GM21528 (cell line): ENCODE measurements around the gene RDH12.
"Not testable (repeated sequence)": the region's sequence is repeated elsewhere in the genome, so short reads cannot be mapped to it uniquely, and the experiment has no call there.

ENCODE experiments used
- ATAC-seq: cut with Tn5 transposase; IDR thresholded peaks from one replicate; pipeline ENCODE4 v1.9.1; 2021; ENCODE audit warnings: mild to moderate bottlenecking, moderate library complexity; ENCODE audit not compliant: unreplicated experiment, low FRiP score

Gene RDH12

DNA sequence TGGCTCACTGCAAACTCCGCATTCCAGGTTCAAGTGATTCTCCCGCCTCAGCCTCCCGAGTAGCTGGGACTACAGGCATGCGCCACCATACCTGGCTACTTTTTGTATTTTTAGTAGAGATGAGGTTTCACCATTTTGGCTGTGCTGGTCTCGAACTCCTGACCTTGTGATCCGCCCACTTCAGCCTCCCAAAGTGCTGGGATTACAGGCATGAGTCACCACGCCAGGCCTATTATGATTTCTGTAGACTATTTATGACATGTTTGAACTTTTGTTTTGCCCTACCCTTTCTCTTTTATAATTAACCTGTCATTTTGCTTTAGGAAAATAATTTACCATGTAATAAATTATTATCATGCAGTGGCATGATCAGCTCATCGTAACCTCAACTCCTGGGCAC is at the start of gene RDH12:
RDH12 (plus strand) TSS at position 395 of the 400 bp plus-strand sequence. CDS start 20,757 bp downstream, outside the sequence.
- not testable (repeated sequence) for ATAC-seq

DNA sequence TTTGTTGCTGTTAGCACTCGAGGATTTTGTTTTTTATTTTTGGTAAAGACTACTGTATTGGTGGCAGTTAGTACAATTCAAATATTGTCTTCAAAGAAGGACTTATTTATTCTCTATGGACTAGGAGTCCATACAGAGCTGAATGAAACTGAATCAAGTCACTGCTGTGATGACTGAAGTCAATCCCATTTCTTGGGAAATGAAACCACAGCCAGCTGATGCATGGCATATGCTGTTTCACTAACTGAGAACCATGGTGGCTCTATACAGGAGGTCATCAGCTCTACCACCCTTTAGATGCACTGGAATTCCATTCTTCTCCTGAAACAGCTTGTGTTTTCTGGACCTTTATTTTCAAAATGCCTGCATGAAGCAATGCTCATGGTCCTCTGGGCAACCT is 49.5 kb upstream of the RDH12 start:
- no peak for ATAC-seq

DNA sequence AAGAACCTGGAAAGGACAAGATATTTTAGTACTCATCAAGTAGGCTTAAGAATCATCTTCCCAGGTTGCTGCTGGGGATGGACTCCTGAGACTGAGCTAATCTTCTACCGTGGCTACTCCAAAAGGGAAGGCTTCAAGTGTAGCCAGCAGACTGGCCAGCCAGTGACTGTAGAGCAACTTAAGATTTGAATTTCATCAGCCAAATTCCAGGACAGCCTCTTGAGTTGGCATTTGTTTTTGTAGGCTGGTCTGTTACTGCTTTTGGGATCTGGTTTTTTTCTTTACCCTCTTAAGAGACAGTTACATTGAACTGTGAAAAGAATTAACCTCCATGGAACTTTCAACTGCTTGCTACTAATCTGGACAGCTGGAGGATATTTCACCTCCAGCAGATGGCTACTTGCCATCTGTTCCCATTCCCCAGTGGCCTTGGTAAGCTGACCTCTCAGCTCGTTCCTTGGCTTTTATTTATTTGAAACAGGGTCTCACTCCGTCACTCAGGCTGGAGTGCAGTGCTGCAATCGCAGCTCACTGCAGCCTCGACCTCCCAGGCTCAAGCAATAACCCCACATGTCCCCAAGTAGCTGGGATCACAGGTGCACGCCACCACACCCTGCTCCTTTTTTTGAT is 47.9 kb upstream of the RDH12 start:
- no peak for ATAC-seq

GRCh38 chr14:67663633-67664032 is 38.1 kb upstream of the RDH12 start:
- ATAC-seq, result no peak

DNA sequence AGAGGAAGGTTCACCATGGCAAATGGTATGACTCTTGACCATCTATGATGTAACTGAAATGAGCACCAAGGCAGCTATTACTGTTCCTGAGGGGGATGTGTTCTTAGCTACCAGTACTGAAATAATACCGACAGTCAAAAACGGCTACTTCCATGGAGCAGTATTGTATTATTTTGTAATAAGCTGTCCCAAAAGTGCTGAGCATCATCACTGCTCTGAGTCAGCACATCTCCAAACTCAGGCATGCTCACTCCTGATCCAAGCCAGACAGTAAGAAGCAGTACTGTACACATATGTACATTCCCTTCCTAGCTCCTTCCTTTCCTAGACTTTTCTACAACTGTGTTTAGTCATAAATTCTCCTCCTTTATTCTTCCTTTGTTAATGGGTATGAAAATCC is 35.8 kb upstream of the RDH12 start:
- ATAC-seq, result no peak

DNA sequence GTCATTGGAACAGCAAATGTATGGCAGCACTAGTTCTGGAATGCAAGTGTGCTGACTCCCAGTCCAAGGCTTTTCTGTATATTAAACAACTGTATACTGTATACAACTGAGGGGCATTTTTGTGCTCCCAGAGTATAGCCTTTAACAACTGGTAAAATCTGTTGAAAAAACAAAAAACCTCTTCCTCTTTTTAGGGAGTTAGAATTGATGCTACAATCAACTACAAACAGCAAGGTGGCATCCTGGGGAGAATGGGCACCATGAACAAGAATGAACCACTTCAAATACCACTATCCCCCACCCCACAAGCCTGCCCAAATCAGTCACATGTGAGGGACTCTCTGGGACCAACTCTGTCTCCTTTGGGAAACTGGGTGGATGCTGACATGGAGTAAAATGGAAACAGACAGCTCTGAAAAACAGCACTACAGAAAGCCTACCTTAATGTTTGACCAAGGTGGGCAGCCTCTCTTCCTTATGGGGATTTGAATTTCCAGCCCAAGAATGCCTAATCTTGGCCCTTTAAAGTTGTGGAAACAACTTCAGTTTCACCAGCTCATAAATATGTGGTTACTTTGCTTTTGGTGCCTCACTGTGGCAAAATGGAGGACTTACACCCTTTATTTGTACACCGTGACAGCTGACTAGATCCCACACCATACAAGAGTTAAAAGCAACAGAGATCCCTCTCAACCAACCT is 34.8 kb upstream of the RDH12 start:
- ATAC-seq, result no peak

- ATAC-seq, result no peak
Measured at GRCh38 chr14:67668559-67668958, 33.1 kb upstream of the RDH12 start.

DNA sequence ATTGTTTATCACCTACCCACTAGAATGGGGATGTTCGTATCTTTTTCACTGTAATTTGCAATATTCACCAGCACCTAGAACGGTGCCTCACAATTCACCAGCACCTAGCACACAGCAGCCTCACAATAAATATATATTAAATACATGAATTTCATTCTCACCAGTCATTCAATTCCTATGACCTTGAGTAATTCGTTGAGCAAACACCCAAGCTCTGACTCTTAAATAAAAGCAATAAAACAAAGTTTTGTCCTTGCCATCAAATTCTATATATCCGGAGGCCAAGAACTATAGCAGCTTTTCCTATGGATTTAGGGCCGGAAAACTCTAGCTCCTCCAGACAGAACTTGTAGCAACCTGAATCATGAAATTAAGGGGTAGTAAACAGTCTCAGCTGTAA is 28.2 kb upstream of the RDH12 start:
- no peak for ATAC-seq

DNA sequence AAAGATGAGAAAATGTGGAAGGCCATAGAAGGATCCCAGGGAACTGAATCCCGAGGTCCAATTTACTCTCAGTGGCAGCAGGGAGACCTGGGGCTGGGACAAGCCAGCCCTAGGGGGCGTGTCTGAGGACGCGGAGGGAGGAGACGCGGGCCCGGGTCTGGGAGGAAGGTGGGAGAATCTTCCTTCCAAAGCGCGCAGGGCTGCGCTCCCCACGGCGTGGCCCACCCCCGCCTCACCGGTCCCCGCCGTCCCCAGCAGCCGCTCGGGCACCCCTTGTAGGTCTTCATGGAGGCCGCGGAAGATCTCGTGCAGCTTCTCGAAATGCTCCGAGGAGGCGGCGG is 27.6 kb upstream of the RDH12 start:
- ATAC-seq, result peak; percentile 56

GRCh38 chr14:67674480-67675218 is 27.0 kb upstream of the RDH12 start, which contains the start of gene VTI1B:
Gene VTI1B, minus strand, starts transcription at chr14:67674632. Its CDS starts 143 bp downstream, at chr14:67674489.
- peak; percentile 86 for ATAC-seq

- no peak for ATAC-seq
Measured at GRCh38 chr14:67675219-67675582, 26.5 kb upstream of the RDH12 start.

DNA sequence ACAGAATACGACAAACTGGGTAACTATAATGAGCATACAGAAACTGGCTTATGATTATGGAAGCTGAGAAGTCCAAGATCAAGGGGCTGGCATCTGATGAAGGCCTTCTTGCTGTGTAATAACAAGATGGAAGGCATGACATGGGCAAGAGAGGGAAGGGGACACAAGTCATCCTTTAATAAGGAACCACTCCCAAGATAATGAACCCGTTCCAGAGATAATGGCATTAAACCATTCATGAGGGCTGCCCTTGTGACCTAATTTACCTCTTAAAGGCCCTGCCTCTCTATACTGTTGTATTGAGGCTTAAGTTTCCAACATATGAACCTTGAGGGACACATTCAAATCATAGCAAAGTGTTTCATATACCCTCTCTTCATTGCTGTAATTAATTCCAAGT is 22.7 kb upstream of the RDH12 start:
- ATAC-seq, result no peak

- peak; percentile 89 for ATAC-seq
Measured at GRCh38 chr14:67680121-67680602, 21.5 kb upstream of the RDH12 start.

- ATAC-seq, result no peak
Measured at GRCh38 chr14:67680941-67681340, 20.7 kb upstream of the RDH12 start.

DNA sequence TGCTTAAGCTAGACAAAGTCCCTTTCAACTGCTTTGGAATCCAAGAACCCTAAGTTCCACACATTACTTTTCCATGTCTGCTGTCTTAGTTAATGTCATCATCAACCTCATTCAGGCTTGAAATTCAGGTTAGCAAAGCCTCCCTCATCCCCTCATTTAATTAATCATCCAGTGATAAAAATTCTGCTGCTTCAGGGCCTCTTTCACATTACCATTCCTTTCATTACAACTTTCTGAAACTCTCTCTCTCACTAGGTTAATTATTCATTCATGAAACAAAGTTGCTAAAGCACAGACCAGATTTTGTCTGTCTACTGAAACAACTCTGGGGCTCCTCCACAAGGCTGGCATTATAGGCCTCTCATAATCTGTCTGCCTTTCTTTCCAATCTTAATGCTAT is 17.8 kb upstream of the RDH12 start:
- ATAC-seq, result no peak

- ATAC-seq, result no peak
Measured at GRCh38 chr14:67690011-67690410, 11.7 kb upstream of the RDH12 start.

- peak; percentile 86 for ATAC-seq
Measured at GRCh38 chr14:67694791-67695393, 6.8 kb upstream of the RDH12 start.

DNA sequence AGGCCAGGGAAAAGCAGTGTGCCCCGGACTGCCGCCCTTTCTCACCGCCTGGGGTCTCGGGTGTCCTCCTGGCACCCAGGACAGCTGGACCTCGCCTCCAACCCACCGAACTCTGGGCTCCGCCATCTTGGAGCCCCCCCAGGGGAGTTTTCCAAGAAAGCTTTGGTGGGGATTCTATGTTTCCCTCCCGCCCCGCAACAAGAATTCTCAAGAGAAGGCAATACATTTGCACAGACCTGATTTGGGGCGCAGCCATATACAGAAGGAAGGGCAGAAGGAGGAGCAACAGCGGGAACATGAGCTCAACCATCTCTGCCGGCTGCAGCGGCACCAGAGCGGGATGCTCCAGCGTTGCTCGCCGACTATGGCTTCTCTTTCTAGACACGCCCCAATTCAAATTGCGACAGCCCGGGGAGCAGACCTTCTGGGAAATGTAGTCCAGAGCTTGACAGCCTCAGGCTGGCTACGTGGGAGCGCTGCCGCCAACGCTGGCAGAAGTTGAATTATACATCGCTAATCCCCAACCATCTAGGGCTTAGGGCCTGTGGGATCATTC is 6.2 kb upstream of the RDH12 start, which contains the start of gene RDH11:
RDH11 (minus strand) TSS at position 371 of the 556 bp plus-strand sequence; CDS start at position 310, 61 bp downstream.
- ATAC-seq, result peak; percentile 84

DNA sequence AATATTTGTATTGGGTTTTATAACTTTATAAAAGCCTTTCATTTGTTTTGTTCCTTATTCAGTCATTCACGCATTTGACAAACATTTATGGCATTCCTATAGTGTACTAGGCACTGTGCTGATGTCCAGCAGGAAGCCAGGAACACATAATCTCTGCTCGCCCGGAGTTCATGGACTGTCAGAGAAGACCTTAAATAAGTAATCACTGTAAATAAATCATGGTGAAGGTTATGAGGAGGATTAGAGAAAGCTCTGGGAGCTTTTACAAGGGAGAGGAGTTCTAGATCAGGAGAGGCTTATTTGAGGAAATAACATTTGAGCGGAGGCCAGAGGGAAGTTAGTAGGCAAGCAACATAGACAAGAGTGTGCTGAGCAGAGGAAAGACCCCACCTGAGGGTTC is 4.7 kb upstream of the RDH12 start:
- ATAC-seq, result no peak

GRCh38 chr14:67698179-67698578 is 3.5 kb upstream of the RDH12 start:
- ATAC-seq, result no peak

DNA sequence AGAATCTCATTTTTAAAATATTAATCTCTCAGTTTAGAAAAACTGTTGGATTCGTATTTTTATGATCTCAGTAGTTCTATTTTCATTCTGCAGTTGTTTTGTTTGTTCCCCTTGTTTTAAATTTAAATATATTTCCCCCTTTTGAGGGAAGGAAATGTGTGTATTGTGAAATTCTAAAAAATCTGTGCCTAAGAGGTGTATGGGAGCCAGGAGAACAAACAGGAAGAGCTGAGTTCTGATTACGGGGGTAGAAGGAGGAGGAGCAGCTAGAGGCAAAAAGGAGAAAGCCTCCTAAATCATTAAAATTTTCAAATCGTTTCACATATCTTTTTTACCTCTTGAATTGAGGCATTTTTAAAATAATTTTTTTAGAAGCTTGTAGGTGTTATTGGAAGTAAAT is 2.3 kb downstream of the RDH12 start:
- ATAC-seq, result no peak
